IPS-15b (cell line): ENCODE data around the gene HJURP.

Experiments
- H3K27me3 ChIP-seq: one replicate; pipeline ENCODE4 v1.6.1; 2013; ENCODE audit warnings: low read length; ENCODE audit not compliant: control insufficient read depth, insufficient read depth
- H3K36me3 ChIP-seq: one replicate; pipeline ENCODE4 v1.6.1; 2013; ENCODE audit warnings: low read length; ENCODE audit not compliant: control insufficient read depth, insufficient read depth
- H3K4me1 ChIP-seq: one replicate; pipeline ENCODE4 v1.6.1; 2013; ENCODE audit warnings: mild to moderate bottlenecking, low read length; ENCODE audit not compliant: control insufficient read depth, insufficient read depth
- H3K4me3 ChIP-seq: one replicate; pipeline ENCODE4 v1.5.1; 2013; ENCODE audit warnings: low read depth, low read length
- H3K9ac ChIP-seq: one replicate; pipeline ENCODE4 v1.6.1; 2013; ENCODE audit warnings: low read depth, mild to moderate bottlenecking, low read length
- H3K9me3 ChIP-seq: one replicate; pipeline ENCODE4 v1.6.1; 2013; ENCODE audit warnings: mild to moderate bottlenecking, low read length; ENCODE audit not compliant: control insufficient read depth, insufficient read depth

Gene HJURP

DNA sequence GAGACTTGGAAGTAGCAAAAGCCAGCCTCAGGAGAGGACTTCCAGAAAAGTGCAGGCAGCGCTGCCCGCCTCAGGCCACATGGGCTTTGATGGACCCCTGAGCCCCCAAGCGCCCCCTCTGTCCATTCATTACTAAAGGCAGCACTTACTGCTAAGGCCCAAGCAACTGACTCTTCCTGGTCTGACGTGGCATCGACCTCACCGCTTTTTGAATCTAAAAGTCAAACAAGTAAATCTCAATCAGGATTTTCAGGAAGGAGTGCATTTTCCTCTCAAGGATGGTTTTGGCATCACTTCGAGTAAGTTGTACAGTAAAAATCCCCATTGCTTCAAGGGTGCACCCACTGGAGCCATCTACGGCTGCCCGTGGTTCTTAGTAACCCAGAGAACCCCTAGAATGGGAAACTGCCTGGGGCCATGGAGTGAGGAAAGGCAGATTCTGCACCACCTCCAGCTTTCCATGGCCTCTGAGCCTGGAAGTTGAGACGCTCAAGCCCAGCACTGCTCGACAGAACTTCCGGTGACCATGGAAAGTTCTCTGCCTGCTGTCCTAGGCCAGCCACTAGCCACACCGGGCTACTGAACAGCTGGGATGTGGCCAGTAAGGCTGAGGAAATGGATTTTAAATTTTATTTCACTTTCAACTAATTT, 7.0 kb downstream of the HJURP start:
- H3K27me3 ChIP-seq = no peaks in the 10 kb centered on the region
- no peak overlapping the region for H3K9ac ChIP-seq
- peaks cover 3% of the 10 kb centered on the region for H3K4me1 ChIP-seq
- H3K36me3 ChIP-seq = peaks cover 71% of the 10 kb centered on the region
- no peak overlapping the region for H3K4me3 ChIP-seq
- no peaks in the 10 kb centered on the region for H3K9me3 ChIP-seq

DNA sequence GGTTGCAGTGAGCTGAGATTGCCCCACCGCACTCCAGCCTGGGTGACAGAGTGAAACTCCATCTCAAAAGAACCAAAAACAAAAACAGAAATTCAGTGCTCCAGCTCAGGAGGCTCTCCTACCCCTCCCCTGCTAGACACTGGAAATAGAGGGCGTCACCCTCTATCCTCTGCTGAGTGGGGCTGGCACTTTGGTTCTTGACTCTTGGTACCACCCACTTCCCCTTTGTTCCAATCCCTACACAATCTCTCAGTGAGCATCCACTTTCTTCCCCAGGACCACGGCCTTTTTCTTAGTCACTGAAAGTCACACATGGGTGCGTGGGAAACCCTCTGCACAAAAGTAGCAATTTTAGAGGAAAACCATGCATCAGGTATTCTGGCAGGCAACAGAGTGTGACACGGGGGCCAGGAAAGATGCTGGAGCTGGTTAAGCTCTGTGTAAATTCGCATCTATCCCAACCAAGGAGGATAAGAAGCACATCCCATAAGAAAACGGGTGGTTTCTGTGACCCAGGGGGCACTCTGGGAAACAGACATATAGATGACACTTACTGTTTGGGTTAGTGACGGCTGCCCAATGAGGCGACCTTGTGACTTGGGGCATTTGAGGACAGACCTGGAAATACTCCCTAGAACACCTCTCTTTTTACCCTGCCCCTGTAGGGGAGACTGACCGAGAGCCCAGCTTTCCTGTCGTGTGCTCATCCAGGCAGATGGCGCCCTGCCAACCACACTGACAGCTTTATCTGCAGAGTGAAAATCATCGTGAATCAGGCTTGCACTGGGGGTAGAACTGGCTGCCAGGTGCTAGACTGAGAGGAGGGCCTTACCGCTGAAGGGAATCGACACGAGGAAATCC, 7.7 kb downstream of the HJURP start:
- no peaks in the 10 kb centered on the region for H3K9me3 ChIP-seq
- H3K4me1 ChIP-seq = no peaks in the 10 kb centered on the region
- peaks cover 68% of the 10 kb centered on the region for H3K36me3 ChIP-seq
- H3K4me3 ChIP-seq = no peak overlapping the region
- no peaks in the 10 kb centered on the region for H3K27me3 ChIP-seq
- H3K9ac ChIP-seq = no peak overlapping the region

DNA sequence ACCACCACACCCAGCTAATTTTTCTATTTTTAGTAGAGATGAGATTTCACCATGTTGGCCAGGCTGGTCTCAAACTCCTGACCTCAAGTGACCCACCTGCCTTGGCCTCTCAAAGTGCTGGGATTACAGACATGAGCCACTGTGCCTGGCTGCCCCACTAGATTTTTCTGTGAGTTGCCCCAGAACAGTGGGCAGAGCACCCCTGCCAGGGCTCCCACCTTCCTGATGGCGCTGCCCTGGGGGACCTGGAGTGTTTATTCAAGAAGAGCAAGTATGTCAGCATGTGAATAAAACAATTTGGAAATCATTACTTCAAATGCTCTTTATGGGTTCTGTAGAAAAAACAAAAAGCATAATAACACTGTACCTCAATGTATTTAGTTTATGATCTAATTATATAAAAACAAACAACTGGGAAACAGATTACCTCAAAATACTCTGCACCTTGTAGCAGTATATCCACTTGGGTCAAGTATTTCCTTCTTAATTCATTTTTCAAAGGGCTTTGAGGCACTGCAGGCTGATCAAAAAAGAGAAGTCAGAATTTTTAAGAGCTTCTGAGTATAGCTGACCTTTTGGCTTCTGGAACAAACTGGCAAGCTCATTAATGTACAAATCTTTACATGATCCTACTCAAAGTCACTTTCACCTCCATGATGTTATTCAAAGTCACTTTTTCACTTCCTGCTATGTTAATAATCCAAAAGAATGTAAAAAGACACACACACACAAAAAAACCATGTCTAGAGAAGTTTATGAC, 8.9 kb downstream of the HJURP start:
- Histone ChIP-seq H3K36me3 (peaks cover 72% of the 10 kb centered on the region), H3K4me1 (no peaks in the 10 kb centered on the region), H3K27me3 (no peaks in the 10 kb centered on the region), H3K9ac (no peak overlapping the region), H3K4me3 (no peak overlapping the region), H3K9me3 (no peaks in the 10 kb centered on the region)

DNA sequence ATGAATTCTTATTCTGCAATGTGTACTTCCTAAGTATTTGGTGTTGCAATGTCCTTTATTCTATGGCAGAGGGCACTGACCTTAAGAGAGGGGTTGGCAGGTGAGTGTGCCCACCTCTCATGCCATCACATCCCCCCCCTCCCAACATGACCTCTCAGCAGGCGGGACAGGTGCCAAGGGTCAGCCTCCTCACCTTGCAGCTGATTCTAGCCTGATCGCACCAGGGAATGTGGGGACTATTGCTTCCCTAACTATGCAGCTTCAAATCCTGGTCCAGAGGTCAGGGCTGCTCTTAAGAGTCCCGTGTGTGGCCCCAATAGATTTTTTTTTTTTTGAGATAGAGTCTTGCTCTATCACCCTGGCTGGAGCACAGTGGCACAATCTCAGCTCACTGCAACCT, 9.5 kb downstream of the HJURP start:
- Histone ChIP-seq H3K4me3 (no peak overlapping the region), H3K4me1 (no peaks in the 10 kb centered on the region), H3K9ac (no peak overlapping the region), H3K27me3 (no peaks in the 10 kb centered on the region), H3K9me3 (no peaks in the 10 kb centered on the region), H3K36me3 (peaks cover 71% of the 10 kb centered on the region)

DNA sequence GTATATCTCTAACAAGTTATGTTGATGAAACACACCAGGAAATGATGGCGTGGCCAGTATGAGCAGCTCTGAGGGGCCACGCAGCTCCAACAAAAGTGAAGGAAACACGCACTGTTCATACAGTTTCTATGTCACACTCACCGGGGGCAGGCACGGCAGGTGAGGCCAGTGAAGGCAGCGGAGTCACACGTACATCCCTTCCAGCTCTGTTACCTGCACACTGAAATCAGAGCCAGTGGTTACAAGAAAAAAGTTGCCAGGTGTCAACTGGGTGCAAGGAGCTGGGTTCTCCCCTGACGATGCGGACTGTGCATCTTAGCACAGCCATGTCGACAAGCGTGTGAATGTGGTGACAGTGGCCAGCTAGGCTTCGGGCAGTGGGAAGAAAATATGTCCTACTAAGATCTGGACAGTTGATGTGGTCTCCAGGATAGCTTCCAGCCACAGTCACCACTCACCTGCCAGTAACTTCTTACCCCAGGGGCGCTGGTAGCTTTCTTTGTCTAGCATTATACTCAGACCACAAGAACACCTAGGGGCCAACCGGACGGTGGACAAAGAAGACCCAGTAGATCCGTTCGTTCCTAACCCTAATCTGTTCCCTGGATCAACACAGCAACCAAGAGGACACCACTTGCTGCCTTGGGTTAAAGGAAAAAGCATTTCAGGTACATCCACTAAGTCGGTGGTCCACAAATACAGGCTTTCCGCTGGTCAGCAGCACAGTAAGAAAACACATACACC, 10.1 kb downstream of the HJURP start:
- Histone ChIP-seq H3K4me1 (no peaks in the 10 kb centered on the region), H3K36me3 (peaks cover 71% of the 10 kb centered on the region)

DNA sequence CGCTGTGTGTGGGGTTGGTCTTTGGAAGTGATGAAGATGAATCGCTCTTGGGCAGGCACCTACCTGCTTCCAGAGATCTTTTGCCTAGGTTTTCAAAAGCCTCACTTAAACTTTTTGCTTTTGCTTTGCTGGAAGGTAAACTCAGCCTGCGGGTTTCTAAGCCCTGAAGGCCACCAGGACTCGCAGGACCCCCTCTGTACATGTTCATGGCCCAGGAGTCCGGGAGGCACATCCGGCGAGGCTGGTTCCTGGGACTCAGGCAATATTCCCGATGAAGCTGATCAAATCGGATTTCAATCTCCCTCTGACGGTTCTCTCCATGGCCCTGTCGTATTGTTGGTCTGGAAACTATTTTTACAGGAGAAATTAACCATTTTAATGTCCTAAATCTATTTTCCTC, 13.2 kb downstream of the HJURP start:
- Histone ChIP-seq H3K4me3 (no peak overlapping the region), H3K4me1 (no peaks in the 10 kb centered on the region), H3K27me3 (no peaks in the 10 kb centered on the region), H3K36me3 (peaks cover 57% of the 10 kb centered on the region), H3K9me3 (no peaks in the 10 kb centered on the region), H3K9ac (no peak overlapping the region)

More for the DNA sequence above, 10.1 kb downstream of the HJURP start:
- H3K4me3 ChIP-seq = no peak overlapping the region
- H3K9ac ChIP-seq = no peak overlapping the region
- no peaks in the 10 kb centered on the region for H3K27me3 ChIP-seq
- no peaks in the 10 kb centered on the region for H3K9me3 ChIP-seq

DNA sequence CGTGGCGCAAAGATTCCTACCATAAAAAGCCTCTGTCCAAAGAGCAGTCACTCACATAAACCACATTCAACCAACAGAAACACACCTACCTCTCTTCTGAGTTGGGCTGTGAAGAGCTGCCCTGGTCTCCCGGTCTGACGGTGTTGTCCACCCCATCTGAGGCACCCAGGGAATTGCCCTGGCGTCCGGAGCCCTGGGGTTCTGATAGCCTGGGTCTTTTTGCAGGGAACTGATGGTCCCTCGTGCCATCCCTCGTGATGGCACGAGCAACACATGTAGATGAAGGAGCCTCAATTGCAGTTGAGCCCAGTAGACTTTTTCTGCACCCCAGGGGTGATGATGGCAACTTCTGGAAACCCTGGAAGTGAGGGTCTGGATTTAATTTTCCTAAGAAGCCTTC, 13.8 kb downstream of the HJURP start:
- no peak overlapping the region for H3K9ac ChIP-seq
- peaks cover 62% of the 10 kb centered on the region for H3K36me3 ChIP-seq
- H3K4me1 ChIP-seq = no peaks in the 10 kb centered on the region
- no peaks in the 10 kb centered on the region for H3K27me3 ChIP-seq
- no peaks in the 10 kb centered on the region for H3K9me3 ChIP-seq
- H3K4me3 ChIP-seq = no peak overlapping the region

DNA sequence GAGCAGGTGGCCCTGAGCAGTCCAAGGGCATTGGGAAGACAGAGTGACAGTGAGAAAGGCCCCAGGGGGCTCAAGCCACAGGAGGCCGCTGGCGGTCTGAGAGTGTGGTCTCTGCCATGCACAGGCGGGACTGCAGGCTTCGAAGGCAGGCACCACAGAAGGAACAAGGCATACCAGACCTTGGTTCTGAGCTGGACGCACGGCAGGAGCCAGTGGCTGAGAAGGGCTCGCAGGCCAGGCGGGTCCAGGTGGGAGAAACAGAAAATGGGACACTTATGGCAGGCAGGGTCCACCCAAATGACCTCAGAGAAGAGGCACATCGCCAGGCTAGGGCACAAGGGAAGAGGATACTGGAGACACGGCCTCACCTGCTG, 14.9 kb downstream of the HJURP start:
- Histone ChIP-seq H3K4me3 (no peak overlapping the region), H3K27me3 (no peaks in the 10 kb centered on the region), H3K4me1 (no peaks in the 10 kb centered on the region), H3K36me3 (peaks cover 58% of the 10 kb centered on the region), H3K9me3 (no peaks in the 10 kb centered on the region), H3K9ac (no peak overlapping the region)

DNA sequence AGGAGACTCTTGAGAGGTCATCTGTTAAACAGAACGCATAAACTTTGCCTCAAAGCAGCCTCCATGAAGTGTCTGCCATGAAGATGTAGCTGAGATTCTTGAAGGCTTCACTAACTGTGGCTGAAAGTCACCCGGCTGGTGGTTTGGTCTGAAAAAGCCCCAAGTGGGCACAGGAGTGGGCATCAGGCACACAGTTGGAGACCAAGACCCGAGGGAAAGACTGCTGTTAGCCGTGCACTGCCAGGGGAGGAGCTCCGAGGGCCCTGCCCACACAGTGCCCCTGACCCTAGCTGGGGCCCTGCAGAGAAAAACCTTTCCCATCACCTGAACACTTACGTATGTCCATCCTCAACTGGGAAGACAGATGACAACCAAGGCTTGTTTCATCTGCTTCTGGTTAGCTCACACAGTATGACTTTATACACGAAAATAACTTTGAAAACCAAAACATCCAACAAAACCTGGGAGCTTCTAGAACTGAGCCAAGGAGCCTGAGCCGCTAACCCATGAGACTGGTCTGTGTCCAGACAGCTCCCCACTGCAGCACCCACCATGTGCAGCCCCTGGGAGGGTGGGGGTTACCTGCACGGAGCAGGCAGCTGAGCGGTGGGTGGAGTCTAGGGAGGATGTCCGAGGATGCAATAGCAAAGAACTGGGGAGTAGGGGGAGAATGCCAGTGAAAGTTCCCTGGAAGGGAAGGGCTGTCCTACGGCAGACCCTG, 15.4 kb downstream of the HJURP start:
- Histone ChIP-seq H3K4me3 (no peak overlapping the region), H3K4me1 (no peaks in the 10 kb centered on the region), H3K27me3 (no peaks in the 10 kb centered on the region), H3K36me3 (peaks cover 53% of the 10 kb centered on the region), H3K9ac (no peak overlapping the region), H3K9me3 (no peaks in the 10 kb centered on the region)

DNA sequence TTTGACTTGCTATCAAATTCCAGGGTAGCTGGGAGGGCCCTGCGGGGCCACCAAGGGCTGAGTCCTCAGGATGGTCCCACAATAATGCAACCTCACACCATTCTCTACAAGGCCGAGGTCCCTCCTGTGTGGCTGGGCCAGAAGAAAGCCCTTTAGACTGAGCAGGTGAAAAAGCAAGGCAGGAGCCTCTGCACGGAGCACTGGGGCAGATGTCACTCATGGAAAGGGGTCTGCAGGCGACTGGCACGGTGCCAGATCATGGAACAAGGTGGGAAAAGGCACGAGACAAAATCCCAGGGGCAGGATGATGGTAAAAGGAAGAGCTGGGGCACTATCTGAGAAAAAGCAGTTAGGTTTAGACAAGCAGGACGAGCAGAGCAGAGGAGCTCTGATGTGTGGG, 16.1 kb downstream of the HJURP start:
- Histone ChIP-seq H3K27me3 (no peaks in the 10 kb centered on the region), H3K4me1 (no peaks in the 10 kb centered on the region), H3K9ac (no peak overlapping the region)

DNA sequence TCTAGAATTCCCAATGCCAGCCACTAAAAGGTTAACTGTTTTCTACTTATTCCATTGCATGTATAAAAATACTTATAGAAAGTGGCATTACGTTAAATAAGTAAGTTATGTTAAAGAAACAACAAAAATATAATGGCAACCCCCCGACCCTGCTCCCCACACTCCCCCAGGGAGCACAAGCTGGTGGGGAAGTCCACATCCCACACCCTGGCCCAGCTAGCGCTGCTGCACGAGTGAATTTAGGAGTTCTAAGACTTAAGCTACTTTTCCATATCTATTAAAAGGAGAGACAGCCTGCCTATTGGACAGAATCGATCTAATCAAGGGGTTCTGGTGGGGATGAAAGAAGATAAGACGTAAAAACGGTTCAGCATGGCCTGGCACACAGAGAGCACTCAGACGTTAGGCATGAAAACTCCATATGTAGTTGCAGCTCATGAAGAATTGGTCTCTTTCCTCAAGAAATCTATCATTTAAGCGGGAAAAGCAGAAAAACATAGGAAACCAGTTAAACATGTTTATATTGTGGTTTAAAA, 16.6 kb downstream of the HJURP start:
- H3K36me3 ChIP-seq = peaks cover 46% of the 10 kb centered on the region
- H3K9ac ChIP-seq = no peak overlapping the region
- no peaks in the 10 kb centered on the region for H3K9me3 ChIP-seq
- H3K4me3 ChIP-seq = no peak overlapping the region
- no peaks in the 10 kb centered on the region for H3K4me1 ChIP-seq
- no peaks in the 10 kb centered on the region for H3K27me3 ChIP-seq

More for the DNA sequence above, 16.1 kb downstream of the HJURP start:
- no peaks in the 10 kb centered on the region for H3K9me3 ChIP-seq
- no peak overlapping the region for H3K4me3 ChIP-seq
- H3K36me3 ChIP-seq = peaks cover 46% of the 10 kb centered on the region
